Prostate gland (tissue), 2 donors: ENCODE data around the gene C1orf115. TPM values are rescaled to one million over a fixed set of nuclear protein-coding genes. Genes with fewer than 3 reads are reported as not detected.

ENCODE experiments used
- DNase-seq: peaks from one replicate; pipeline ENCODE4 v3.0.0-alpha.2; 2019; ENCODE audit warnings: low spot score
- H3K27ac ChIP-seq, 2 donors: fragments of 200-600 bp; sonication (generic); 2 replicates each; pipeline ENCODE4 v1.5.1; 2017 to 2019
- H3K27me3 ChIP-seq: fragments of 200-600 bp; sonication (generic); replicated peaks from 2 replicates; pipeline ENCODE4 v1.5.1; 2019; ENCODE audit not compliant: insufficient read depth
- H3K36me3 ChIP-seq, 2 donors: fragments of 200-600 bp; sonication (generic); 1 replicate in 1 of 2; 2 replicates in 1 of 2; pipeline versions ENCODE4 v1.5.1 to v1.8.1; 2017 to 2019
- H3K4me1 ChIP-seq: fragments of 200-600 bp; sonication (generic); replicated peaks from 2 replicates; pipeline ENCODE4 v1.5.1; 2019
- H3K4me3 ChIP-seq, 2 donors: fragments of 200-600 bp; sonication (generic); 2 replicates each; pipeline ENCODE4 v1.5.1; 2017 to 2019
- H3K9me3 ChIP-seq: fragments of 200-600 bp; sonication (generic); 2 replicates; pipeline ENCODE4 v1.5.1; 2017
- POLR2A ChIP-seq: fragments of 450-650 bp; IDR thresholded peaks from one replicate; pipeline ENCODE4 v1.6.1; 2016; ENCODE audit warnings: antibody characterized with exemption, mild to moderate bottlenecking
- POLR2AphosphoS5 ChIP-seq: sonication (generic); formaldehyde crosslinking; IDR thresholded peaks from one replicate; pipeline ENCODE4 v1.6.1; 2017; ENCODE audit warnings: antibody characterized with exemption
- WGBS: methylation state at CpG from one replicate; pipeline ENCODE4 v1.1.5; 2018; 5-methylcytosine and 5-hydroxymethylcytosine counted together
- intact Hi-C: fragments of 100-400 bp; cut with DNase I; formaldehyde crosslinking; loops from one replicate; pipeline ENCODE4 v1.14.2; 2022
- total RNA-seq, 2 donors: library from RNA; depleted of rRNA; stranded (reverse); fragments of >200 nt; gene quantifications; one replicate each; pipeline ENCODE4 v1.1.0, GENCODE V29; 2016
- TF ChIP-seq, protein P1 (sequence below), 4 experiments: fragments of 200-600 bp in 2 of 4; fragments of 450-650 bp in 2 of 4; sonication (generic) in 2 of 4; IDR thresholded peaks; 1 replicate in 3 of 4; 2 replicates in 1 of 4; pipeline ENCODE4 v1.5.1; 2016 to 2019; ENCODE audit warnings: antibody characterized with exemption in 4 of 4, mild to moderate bottlenecking in 2 of 4, moderate library complexity in 2 of 4

The C1orf115 gene
- total RNA-seq, 2 donors from 2014 or later = 26.9 to 79.4 TPM

DNA sequence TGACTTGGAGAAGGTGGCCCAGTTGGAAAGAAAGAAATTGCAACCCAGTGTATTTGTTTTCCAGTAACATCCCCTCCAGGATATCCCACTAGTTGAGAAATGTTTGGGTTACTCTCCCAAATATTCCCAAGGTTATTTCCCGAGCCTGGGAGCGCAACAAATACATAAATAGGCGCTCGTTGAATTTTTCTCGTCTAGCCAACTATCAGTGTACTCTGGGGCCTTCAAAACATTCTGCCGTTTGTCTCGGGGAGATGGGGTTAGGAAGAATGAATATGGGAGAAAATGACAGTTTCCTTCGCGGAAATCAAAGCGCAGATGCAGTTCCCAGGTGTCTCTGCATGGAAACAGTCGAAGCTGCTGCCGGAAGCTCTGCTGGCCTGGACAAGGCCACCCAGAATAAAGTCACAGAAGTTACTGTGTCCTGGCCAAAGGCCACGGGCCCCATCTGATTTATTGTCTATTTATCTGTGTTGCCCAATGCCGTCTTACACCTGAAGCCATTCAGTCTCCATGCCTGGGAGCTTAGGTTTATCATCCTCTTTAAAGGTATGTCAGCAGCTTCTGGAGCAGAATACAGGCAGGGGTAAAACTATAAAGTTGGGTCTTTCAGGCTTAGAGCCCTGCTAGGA, 1.0 kb downstream of the C1orf115 start:
- TF ChIP-seq POLR2A (no peak), POLR2AphosphoS5 (peak; percentile 34)
- TF ChIP-seq, protein P1, sequence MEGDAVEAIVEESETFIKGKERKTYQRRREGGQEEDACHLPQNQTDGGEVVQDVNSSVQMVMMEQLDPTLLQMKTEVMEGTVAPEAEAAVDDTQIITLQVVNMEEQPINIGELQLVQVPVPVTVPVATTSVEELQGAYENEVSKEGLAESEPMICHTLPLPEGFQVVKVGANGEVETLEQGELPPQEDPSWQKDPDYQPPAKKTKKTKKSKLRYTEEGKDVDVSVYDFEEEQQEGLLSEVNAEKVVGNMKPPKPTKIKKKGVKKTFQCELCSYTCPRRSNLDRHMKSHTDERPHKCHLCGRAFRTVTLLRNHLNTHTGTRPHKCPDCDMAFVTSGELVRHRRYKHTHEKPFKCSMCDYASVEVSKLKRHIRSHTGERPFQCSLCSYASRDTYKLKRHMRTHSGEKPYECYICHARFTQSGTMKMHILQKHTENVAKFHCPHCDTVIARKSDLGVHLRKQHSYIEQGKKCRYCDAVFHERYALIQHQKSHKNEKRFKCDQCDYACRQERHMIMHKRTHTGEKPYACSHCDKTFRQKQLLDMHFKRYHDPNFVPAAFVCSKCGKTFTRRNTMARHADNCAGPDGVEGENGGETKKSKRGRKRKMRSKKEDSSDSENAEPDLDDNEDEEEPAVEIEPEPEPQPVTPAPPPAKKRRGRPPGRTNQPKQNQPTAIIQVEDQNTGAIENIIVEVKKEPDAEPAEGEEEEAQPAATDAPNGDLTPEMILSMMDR (IDR thresholded peaks at IDR 0.05) = no peak
- Histone ChIP-seq H3K27me3 (no peaks in the 10 kb centered on the region), H3K27ac (peak overlapping the region; percentile 75 to 78), H3K4me1 (no peaks in the 10 kb centered on the region), H3K4me3 (peak overlapping the region; percentile 77 to 90), H3K36me3 (no peaks in the 10 kb centered on the region), H3K9me3 (no peaks in the 10 kb centered on the region)
- WGBS = 57% methylated on average over 14 of the region's 14 CpGs
- intact Hi-C loops = loop anchor here (5.0 kb wide), 2 partner anchors 41 to 86 kb away; no protein-coding TSS in a partner anchor
- DNase-seq = peak; percentile 30

DNA sequence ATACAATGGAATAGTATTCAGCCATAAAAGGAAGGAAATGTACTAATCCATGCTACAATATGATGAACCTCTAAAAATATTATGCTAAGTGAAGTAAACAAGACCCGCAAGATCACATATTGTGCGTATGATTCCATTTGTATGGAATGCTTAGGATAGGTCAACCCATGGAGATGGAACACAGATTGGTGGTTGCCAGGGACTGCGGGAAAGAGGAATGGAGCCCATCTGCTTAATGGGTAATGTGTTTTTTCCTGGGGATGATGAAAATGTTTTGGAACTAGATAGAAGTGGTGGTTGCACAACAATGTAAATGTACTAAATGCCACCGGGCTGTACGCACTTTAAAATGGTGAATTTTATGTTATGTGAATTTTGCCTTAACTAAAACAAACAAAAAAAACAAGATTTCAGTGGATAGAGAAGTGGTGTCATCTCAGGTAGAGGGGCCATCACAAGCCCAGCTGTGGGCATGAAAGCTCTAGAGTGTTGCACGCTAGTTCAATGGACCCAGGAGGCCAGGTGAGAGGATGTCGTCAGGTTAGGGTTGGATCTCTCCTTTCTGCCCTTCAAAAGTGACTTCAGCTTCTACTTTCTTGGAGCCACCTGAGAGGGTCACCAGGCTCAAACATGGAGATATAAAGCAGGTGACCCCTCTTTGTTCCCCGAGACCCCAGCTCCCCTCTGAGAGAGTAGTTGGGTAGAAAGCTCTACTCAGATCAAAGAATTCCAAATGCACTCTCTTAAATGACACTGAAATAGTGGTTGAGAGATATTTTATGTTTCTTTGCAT, 2.5 kb downstream of the C1orf115 start:
- intact Hi-C loops = loop anchor here (5.0 kb wide), 2 partner anchors 40 to 85 kb away; no protein-coding TSS in a partner anchor
- DNase-seq = no peak
- Histone ChIP-seq H3K27ac (no peak overlapping the region), H3K9me3 (no peaks in the 10 kb centered on the region), H3K36me3 (no peaks in the 10 kb centered on the region), H3K4me1 (no peaks in the 10 kb centered on the region), H3K27me3 (no peaks in the 10 kb centered on the region), H3K4me3 (no peak overlapping the region)
- no peak for TF ChIP-seq POLR2AphosphoS5
- TF ChIP-seq, protein P1 (IDR thresholded peaks at IDR 0.05) = no peak
- no peak for TF ChIP-seq POLR2A
- 93% methylated on average over 8 of the region's 8 CpGs for WGBS

DNA sequence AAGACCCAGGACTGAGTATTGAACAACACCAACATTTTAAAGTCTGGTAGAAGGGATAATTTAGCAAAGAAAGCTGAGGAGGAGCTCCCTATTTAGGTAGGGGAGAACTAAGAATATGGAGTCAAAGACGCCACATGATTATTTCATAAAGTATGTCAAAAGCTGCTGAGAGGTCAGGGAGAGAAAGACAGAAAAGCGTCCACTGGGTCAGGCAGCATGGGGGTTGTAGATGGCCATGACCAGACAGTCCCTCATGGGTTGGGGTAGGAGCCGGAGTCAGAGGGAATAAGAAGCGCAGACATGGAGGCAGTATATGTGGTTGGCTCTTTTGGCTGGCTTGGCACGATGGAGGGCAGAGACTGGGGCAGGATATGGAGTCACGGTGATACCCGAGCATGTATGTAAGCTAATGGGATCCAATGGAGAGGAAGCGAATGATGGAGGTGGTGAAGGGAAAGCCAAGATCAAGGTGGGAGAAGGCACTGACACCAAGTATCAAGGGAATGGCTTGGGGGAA, 4.8 kb downstream of the C1orf115 start:
- 97% methylated on average over 8 of the region's 8 CpGs for WGBS
- H3K4me3 ChIP-seq = no peak overlapping the region
- no peaks in the 10 kb centered on the region for H3K9me3 ChIP-seq
- H3K36me3 ChIP-seq = no peaks in the 10 kb centered on the region
- intact Hi-C loops = loop anchor here (5.0 kb wide), 2 partner anchors 37 to 82 kb away; no protein-coding TSS in a partner anchor
- TF ChIP-seq, protein P1 (IDR thresholded peaks at IDR 0.05) = no peak
- TF ChIP-seq POLR2AphosphoS5 (no peak), POLR2A (no peak)
- H3K27ac ChIP-seq = no peak overlapping the region
- no peak for DNase-seq
- no peaks in the 10 kb centered on the region for H3K27me3 ChIP-seq
- H3K4me1 ChIP-seq = no peaks in the 10 kb centered on the region

DNA sequence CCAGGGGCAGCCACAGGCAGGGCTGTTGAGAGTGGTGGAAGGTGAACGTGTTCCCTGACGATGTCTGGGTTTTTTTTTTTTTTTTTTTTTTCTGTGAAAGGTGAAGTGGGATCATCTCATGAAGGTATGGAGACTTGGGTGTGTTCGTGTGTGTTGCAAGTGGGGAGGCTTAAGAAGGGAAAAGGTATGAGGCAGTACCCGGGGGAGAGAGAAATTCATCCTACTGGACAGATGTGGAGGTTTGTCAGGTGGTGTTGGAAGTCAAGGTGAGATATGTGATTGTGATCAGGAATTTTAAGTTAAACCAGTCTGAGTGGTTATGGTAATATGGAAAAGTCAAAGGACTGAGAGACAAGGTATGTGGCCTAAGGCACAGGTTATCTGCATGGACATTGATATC, 5.3 kb downstream of the C1orf115 start:
- intact Hi-C loops = no loop called here
- no peak overlapping the region for H3K27ac ChIP-seq
- WGBS = 93% methylated on average over 4 of the region's 4 CpGs

More for the DNA sequence above, 5.3 kb downstream of the C1orf115 start:
- TF ChIP-seq, protein P1 (IDR thresholded peaks at IDR 0.05) = no peak
- no peak for TF ChIP-seq POLR2AphosphoS5
- no peak for TF ChIP-seq POLR2A
- no peaks in the 10 kb centered on the region for H3K27me3 ChIP-seq
- H3K4me1 ChIP-seq = no peaks in the 10 kb centered on the region
- no peaks in the 10 kb centered on the region for H3K36me3 ChIP-seq
- H3K9me3 ChIP-seq = no peaks in the 10 kb centered on the region
- no peak for DNase-seq
- H3K4me3 ChIP-seq = no peak overlapping the region
